Testis (tissue), 2 donors: Measurements from ENCODE around the gene IPO11.

Experiments used
- POLR2A ChIP-seq: fragments of 450-650 bp; IDR thresholded peaks from one replicate; pipeline ENCODE4 v1.6.1; 2017; ENCODE audit warnings: antibody characterized with exemption, mild to moderate bottlenecking, moderate library complexity
- TF ChIP-seq, protein P1 (sequence below), 3 experiments: fragments of 450-650 bp in 2 of 3; fragments of 200-600 bp in 1 of 3; sonication (generic) in 1 of 3; IDR thresholded peaks; one replicate each; pipeline ENCODE4 v1.5.1; 2016 to 2019; ENCODE audit warnings: antibody characterized with exemption in 3 of 3, mild to moderate bottlenecking in 2 of 3, moderate library complexity in 1 of 3

DNA sequence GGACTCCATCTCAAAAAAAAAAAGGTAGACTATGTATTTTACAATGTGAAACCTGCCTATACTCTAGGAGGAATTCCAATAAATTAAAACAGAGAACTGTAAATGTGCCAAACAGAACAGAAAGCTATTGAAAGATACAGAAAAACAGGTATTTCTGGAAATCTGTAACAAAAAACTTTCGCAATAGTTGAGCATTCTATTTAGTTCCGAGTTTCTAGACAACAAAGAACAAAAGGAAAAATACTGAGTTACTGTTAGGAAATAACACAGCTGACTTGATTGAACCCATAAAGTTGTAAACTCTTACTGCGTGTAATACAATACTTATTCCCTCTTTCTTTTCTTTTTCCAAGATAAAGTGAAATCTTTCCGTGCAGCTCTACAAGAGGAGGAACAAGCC is 27.4 kb upstream of the IPO11 start:
- TF ChIP-seq, protein P1, sequence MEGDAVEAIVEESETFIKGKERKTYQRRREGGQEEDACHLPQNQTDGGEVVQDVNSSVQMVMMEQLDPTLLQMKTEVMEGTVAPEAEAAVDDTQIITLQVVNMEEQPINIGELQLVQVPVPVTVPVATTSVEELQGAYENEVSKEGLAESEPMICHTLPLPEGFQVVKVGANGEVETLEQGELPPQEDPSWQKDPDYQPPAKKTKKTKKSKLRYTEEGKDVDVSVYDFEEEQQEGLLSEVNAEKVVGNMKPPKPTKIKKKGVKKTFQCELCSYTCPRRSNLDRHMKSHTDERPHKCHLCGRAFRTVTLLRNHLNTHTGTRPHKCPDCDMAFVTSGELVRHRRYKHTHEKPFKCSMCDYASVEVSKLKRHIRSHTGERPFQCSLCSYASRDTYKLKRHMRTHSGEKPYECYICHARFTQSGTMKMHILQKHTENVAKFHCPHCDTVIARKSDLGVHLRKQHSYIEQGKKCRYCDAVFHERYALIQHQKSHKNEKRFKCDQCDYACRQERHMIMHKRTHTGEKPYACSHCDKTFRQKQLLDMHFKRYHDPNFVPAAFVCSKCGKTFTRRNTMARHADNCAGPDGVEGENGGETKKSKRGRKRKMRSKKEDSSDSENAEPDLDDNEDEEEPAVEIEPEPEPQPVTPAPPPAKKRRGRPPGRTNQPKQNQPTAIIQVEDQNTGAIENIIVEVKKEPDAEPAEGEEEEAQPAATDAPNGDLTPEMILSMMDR (IDR thresholded peaks at IDR 0.05) = no peak
- TF ChIP-seq POLR2A = no peak
